HG02759 (cell line): ENCODE measurements around the gene CRCP.
"Not testable (repeated sequence)": the region's sequence is repeated elsewhere in the genome, so short reads cannot be mapped to it uniquely, and the experiment has no call there.

Experiments used
- ATAC-seq: cut with Tn5 transposase; IDR thresholded peaks from one replicate; pipeline ENCODE4 v1.9.1; 2021; ENCODE audit warnings: mild to moderate bottlenecking, moderate library complexity; ENCODE audit not compliant: unreplicated experiment

The CRCP gene

DNA sequence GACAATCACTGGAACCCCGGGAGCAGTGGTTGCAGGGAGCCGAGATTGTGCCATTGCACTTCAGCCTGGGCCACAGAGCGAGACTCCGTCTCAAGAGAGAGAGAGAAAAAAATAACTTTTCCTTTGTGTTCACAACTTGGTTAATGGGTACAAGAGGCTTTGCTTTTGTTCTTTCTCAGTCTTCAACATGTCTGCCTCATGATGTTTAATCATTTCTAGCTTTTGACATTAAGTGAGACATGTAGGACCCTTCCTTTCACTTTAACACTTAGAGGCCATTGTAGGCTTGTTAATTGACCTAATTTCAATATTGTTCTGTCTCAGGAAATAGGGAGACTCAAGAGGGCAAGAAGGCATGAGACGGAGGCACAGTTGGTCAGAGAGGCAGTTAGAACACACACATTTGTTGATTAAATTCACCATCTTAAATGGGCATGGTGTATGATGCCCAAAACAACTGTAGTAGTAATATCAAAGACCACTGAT lies 9.3 kb upstream of the CRCP start:
- no peak for ATAC-seq

DNA sequence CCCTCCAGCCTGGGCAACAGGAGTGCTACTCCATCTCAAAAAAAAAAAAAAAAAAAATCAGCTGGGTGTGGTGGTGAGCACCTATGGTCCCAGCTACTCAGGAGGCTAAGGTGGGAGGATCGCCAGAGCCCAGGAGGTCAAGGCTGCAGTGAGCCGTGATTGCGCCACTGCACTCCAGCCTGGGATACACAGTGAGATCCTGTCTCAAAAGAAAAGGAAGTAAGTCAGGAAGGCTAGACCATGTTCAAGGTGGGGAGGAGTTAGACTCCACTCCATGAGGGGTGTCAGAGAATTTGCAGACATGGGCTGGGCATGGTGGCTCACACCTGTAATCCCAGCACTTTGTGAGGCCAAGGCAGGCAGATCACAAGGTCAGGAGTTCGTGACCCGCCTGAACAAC lies 6.2 kb upstream of the CRCP start:
- ATAC-seq = not testable (repeated sequence)

DNA sequence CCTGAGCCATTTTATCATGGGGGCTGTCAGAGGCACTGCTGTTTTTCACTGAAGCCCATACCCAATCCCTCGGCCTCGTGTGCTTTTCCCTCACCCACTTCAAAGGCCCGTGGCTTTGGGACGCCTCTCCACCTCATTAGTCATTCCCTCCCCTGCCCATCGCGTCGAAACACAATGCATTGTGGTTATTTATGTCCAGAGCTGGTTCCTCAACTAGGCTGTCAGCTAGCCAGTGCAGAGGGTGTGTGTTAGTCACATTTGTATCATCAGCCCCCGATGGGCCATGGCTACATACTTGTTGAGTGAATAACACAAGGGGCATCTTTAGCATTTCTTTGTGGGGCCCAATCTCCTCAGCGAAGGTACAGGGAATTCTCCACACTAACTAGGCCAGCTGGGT lies 3.8 kb upstream of the CRCP start:
- no peak for ATAC-seq

DNA sequence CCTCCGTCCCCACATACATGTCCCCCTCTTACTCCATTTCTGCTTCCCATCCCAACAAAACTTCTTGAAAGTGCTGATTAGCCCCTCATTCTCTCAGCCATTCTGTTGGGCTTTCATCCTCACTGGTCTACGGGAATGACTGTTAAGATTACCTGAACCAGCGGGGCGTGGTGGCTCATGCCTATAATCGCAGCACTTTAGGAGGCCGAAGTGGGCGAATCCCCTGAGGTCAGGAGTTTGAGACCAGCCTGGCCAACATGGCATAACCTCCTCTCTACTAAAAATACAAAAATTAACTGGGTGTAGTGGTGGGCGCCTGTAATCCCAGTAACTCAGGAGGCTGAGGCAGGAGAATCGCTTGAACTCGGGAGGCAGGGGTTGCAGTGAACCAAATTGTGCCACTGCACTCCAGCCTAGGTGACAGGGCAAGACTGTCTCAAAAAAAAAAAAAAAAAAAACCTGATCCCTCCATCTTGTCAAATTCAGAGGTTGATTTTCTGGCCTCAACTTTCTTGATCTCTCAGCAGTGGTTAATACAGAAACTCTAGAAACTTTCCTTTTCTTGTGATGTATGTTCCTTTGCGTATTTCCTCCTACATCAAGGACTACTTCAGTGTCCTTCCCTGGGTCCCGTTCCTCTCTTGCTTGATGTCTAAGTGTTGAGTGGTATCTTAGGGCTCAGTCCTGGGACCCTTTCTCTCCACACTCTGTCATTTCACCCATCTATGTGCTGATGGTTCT lies 2.2 kb downstream of the CRCP start:
- not testable (repeated sequence) for ATAC-seq

DNA sequence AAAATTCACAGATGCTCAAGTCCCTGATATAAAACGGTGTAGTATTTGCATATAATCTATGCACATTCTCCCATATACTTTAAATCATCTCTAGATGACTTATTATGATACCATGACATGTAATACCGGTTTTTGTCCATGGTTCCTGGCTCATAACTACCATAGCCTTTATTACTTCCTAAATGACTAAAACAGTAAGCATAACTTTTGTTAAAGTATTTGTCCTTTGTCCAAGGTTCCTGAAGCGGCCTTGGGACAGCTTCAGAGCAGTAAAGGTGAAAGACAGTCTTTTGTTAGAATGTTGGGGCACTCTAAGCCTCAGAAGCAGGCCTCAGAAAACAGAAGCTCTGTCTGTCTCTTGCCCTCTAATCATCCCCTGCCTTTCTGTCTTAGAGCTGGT lies 4.0 kb downstream of the CRCP start:
- ATAC-seq = no peak

DNA sequence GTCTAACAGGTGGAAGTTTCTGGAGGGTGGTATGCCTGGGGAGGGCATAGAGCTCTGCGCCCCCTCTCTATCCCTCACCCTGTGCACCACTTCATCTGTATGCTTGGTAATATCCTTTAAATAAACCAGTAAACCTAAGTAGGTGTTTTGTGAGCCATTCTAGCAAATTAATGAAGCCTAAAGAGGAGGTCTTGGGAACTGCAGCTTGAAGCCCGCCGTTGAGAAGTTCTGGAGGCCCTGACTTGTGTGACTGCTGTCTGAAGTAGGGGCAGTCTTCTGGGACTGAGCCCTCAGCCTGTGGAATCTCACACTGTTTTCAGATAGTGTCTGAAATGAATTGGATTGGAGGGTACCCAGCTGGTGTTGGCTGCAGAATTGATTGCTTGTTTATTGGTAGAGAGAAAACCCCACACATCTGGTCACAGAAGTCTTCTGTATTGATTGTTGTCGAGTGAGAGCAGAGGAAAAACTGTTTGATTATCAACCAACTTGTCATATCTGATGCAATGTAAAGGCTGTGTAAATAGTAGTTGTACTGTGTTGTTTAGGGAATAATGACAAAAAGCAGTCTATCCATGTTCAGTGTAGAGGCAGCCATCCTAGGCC lies 4.7 kb downstream of the CRCP start:
- ATAC-seq = no peak

DNA sequence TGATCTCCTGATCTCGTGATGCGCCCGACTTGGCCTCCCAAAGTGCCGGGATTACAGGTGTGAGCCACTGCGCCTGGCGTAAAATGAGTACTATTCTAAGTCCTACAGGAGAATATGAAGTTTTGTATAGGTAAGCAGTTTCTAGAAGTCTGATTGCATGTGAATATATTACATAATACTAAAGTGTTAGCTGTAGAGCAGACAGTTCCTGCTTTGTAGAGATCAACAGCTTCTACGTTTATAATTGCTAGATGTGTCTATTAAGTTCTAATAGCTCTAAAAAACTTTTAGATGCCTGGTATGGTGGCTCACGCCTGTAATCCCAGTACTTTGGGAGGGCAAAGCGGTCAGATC lies 8.5 kb downstream of the CRCP start:
- ATAC-seq = no peak

DNA sequence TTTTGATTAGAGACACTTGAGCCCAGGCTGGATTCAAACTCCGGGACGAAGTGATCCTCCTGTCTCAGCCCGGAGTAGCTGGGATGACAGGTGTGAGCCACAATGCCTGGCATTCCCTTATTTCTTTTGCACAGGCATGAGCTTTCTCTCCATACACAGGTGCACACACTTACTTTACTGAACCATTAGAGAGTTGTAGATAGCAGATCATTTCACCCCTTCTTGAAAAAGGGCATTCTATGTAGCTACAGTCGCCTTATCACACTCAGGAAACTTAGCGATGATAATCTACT lies 9.9 kb downstream of the CRCP start:
- not testable (repeated sequence) for ATAC-seq

DNA sequence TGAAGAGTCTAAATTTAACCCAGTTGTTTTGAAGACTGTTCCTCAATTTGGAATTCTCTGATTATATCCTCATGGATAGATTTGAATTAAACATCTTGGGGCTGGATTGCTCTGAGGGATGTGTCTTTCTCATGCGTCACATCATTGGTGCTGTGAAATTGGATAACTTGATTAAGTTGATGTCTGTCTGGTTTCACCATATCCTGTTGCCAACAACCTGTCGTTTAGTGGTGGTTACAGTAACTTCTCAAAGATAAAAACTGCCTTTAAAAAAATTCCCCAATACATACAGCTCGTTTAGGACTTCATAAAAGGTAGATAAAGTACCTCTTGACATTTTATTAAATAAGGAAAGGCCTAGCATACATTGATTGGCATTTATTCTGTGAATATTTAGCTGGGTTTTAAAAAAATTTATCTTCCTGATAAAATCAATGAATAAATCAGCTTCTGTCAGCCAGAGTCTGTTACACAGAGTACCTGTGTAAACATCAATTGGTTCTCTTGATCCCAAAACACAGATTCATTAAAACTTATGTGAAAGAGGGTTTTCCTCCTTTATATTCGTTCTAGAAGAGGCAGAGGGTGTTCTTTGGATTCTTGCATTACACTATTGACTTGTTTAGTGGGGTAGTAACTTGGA lies 10.5 kb downstream of the CRCP start:
- ATAC-seq = no peak

DNA sequence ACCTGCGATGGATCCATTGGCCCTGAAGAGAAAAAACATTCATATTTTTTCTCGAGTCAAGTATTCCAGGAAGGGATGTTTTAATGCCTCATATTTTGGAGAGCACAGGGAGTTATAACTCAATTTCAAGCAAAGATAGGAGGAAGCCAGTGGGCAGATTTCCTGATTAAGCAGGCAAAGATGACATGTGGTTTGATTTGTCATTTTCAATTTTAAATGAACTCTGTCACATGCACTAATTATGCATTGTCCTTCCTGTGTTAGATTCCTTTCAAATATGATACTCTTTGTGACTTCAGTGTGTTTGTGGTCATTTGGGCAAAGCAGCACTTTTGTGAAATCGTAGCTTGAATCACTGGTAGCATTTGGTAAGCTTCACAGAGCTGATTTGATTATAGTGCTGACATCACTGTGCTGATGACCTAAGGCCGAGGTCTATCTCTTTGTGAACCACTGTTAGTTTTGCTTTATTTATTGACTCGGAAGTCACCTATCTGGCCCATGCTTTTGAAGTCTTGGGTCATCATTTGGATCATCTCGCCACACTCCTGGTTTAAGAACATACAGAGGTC lies 11.2 kb downstream of the CRCP start:
- ATAC-seq = not testable (repeated sequence)

DNA sequence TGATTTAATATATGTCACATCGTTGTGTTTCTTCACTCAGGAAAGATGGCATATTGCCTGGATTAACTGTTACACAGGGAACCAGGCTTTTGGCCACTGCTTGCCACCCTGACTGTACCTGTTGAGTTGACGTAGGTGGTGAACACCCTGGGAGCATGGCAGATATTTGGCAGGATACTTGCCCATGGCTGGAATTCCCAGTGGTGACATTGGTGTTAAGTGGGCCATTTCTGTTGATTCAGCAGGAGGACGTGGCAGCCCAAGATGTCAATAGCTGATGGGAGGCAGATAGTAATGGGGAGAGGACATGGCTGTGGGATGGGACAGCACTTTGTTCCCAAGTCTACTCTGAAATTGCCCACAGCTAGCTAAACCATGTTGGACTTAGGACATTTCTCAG lies 12.5 kb downstream of the CRCP start:
- ATAC-seq = not testable (repeated sequence)

DNA sequence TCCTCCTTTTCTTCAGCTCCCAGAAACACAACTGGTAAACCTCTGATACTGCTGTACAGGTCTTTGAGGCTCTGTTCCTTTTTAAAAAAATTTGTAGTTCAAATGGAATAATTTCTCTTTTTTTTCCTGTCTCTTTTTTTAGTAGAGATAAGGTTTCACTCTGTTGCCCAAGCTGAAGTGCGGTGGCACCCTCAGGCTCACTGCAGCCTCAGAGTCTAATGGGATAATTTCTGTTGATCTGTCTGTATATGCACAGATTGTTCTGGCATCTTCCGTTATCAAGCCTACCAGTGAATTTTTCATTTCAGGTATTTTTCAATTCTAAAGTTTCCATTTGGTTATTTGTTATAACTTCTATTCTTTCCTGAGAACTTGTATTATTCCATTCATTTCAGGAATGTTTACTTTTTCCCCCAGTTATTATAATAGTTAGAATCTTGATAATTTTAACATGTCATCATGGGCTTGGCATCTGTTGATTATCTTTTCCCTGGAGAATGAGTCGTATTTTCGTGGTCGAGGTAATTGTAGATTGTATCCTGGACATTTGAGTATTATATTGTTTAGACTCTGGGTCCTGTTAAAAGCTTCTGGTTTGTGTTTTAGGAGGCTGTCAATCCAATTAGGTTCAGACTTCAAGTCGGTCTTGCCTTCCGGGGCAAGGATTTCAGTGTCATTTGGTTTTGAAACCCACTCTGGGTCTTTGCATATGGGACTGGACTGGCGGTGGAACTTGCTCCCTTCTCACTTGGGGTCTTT lies 24.5 kb downstream of the CRCP start:
- no peak for ATAC-seq

DNA sequence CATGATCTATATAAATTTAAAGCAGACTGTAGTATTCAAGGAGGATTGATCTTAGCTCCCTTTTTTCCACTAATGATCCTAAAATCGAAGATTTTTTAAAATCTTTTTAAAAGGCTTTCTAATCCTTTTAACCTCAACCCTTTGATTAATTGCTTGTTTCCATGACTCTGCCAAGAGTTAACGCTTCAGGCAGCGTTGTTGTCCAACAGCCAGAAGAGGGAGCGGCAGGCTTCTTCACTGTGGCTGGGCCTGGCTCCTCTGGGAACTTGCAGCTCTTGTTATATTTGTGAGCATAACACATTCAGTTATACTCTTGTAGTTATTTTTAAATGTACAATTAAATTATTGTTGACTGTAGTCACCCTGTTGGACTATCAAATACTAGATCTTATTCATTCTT lies 26.3 kb downstream of the CRCP start:
- ATAC-seq = no peak

DNA sequence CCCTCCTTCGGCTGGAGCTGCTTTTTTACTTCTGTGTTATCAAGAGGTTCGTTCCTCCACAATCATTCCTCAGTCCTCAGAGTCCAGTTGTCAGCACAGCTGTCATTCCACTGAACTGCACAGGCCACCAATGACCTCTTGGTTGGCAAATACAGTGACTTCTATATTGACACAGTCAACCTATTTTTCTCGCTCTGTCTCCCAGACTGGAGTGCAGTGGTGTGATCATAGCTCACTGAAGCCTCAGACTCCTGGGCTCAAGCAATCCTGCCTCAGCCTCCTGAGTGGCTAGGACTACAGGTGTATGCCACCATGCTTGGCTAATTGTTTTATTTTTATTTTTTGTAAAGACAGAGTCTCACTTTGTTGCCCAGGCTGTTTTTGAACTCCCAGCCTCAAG lies 27.7 kb downstream of the CRCP start:
- ATAC-seq = no peak

DNA sequence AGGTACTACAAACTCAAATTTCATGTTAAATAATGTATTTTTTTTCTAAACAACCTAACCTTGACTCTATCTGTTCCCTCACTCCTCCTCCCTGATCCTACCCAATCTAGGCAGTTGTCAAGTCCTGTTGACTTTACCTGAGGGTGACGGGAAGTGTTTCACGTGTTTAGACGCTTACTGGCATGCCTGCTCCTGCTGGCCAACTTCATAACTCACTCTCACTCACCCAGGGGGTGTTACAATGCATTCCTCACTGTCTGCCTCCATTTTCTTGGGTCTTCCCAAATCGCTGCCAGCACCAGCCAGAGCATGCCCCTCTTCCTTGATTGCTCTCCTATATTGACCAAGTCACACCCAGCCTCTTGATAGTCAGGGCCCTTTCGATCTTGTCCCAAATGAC lies 28.3 kb downstream of the CRCP start:
- ATAC-seq = no peak

DNA sequence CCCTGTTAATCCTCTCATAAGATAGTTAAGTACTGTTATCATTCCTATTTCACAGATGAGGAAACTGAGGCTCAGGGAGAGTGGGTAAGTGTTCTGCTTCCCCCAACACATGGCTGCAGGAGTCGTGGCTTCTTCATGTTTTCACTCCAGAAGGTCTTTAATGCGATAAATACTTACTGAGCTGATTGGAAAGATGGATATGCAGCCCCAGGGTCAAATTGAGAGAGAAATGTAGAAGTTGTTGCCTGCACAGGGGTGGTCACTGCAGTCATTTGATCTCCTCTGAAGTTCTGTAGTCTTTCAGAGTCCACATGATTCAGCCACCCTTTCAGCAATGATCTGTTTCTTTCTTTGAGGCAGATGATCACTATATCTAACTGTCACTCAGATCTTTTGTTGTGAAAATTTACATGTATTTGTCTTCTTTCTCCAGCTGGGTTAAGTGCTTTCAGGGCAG lies 29.3 kb downstream of the CRCP start:
- no peak for ATAC-seq

DNA sequence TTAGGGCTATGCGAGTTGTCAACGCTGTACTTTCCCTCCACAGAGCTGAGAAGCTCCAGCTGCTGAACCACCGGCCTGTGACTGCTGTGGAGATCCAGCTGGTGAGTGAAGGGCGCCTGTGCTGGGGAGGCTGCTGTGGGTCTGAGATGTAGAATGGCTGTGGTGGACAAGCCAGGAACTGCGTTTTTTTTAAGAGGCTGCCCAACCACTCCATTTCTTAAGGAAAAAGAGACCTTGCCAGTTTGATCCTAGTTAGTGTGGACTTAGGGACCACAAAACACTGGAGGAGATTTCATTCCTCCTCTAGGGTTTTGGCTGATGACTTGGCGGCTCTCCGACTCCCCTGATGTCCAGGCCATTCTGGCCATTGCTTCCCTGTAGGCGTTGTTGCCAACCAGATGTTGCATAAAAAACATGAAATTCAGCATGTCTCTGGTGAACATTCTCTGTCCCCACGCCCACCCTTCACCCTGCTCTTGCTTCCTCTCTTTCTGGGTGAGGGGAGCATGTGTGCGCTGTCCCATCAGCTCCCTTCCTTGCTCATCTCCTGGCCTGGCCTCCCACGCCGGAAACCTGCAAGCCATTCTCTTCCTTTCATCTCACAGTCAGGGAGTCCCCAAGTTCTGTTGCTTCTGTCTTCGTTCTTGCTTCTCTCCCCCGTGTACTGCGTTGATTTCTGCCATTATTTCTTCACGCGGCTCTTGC lies 30.9 kb downstream of the CRCP start:
- ATAC-seq = no peak

DNA sequence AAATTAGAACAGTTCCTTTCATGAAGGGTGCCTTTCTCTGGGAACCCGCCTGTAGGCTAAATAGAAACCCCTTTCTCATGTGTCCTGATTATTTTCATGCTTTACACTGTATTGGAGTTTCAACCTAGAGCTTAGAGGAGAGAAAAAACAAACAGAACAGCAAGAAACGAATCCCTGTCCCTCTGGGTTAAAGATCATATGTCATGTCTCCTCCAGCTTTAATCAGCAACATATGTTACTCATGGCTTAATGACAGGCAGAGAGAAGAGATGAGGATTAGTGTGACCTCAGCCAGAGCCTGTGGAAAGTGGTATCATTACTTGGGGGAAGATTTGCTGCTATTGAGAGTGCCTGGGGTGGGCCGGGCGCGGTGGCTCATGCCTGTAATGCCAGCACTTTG lies 32.1 kb downstream of the CRCP start:
- ATAC-seq = no peak

DNA sequence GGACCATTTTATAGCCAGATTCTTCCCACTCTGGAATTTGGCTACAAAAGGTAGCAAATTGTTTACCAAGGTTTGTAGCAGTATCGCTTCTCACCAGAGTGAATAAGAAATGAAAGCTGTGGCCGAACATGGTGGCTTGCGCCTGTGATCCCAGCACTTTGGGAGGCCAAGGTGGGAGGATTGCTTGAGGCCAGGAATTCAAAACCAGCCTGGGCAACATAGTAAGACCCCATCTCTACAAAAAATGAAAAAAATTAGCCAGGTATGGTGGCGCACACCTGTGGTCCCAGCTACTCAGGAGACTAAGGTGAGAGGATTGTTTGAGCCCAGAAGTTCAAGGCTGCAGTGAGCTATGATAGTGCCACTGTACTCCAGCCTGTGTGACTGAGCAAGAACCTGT lies 33.0 kb downstream of the CRCP start:
- ATAC-seq = not testable (repeated sequence)

DNA sequence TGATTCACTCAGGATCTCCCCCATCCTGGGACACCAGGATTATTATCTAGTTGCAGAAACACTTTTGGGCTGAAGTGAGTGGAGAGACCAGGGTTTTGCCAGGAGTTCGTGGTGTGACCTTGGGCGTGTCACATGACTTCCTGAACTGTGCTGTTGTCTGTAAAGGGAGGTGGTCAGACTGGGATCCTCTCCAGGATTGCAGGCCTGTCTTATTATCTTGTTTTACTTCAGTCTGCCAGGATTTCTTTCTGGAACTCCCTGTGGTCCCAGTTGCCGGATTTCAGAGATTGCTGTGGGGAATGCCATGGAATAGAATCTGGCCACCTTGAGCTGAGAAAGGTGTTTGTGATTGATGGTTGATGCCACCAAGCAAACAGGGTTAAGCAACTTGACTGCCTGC lies 35.8 kb downstream of the CRCP start:
- ATAC-seq = no peak
